GM12891 (cell line): ENCODE results near the gene RNLS.

Source experiments
- DNase-seq: peaks from one replicate; pipeline ENCODE4 v3.0.0; 2011; ENCODE audit warnings: low spot score; ENCODE audit not compliant: insufficient read length
- FAIRE-seq: peaks from 2 replicates; lab custom pipeline; 2011; peaks lifted over from hg19 to GRCh38; lab: Jason Lieb, UNC
- PAX5 ChIP-seq: IDR thresholded peaks from 2 replicates; pipeline ENCODE4 v1.6.1; 2011; ENCODE audit warnings: low read length, moderate library complexity, mild to moderate bottlenecking; ENCODE audit not compliant: insufficient read depth, severe bottlenecking
- POLR2A ChIP-seq: IDR thresholded peaks from 2 replicates; pipeline ENCODE4 v1.6.1; 2011; ENCODE audit warnings: low read depth, low read length, control low read depth
- POLR2AphosphoS5 ChIP-seq: IDR thresholded peaks from 2 replicates; pipeline ENCODE4 v1.6.1; 2011; ENCODE audit warnings: low read depth, low read length, control low read depth
- POU2F2 ChIP-seq: IDR thresholded peaks from 2 replicates; pipeline ENCODE4 v1.6.1; 2011; ENCODE audit warnings: low read depth, mild to moderate bottlenecking, control low read depth, low read length, moderate library complexity
- SPI1 ChIP-seq: IDR thresholded peaks from 2 replicates; pipeline ENCODE4 v1.6.1; 2011; ENCODE audit warnings: low read depth, low read length, control low read depth
- TAF1 ChIP-seq: IDR thresholded peaks from 2 replicates; pipeline ENCODE4 v1.6.1; 2011; ENCODE audit warnings: low read depth, low read length, control low read depth

RNLS gene

GRCh38 chr10:88273567-88273966 is 309.6 kb downstream of the RNLS start:
- FAIRE-seq: no peak
- peak; percentile 49; the same call in 1 of the 2 replicates for TF ChIP-seq SPI1
- no peak for TF ChIP-seq POU2F2

GRCh38 chr10:88271761-88272543 is 311.2 kb downstream of the RNLS start:
- TF ChIP-seq SPI1 (peak; percentile 78), PAX5 (no peak), POU2F2 (peak; percentile 7; the same call in 1 of the 2 replicates), POLR2A (no peak), POLR2AphosphoS5 (no peak; the same call in 1 of the 2 replicates), TAF1 (no peak)
- DNase-seq (no peak), FAIRE-seq (no peak)

More at GRCh38 chr10:88273567-88273966, 309.6 kb downstream of the RNLS start:
- DNase-seq: no peak

- peak; percentile 18 for DNase-seq
- TF ChIP-seq SPI1: peak; percentile 100
- TF ChIP-seq TAF1: 0 out of 2 replicates have a peak, but pooled peaks have one; percentile 45
- no peak; the same call in 1 of the 2 replicates for TF ChIP-seq POU2F2
- 0 out of 2 replicates have a peak, but pooled peaks have one; percentile 40 for TF ChIP-seq POLR2AphosphoS5
- no peak for TF ChIP-seq POLR2A
- TF ChIP-seq PAX5: peak; percentile 50
- FAIRE-seq: peak; percentile 95
Observed at GRCh38 chr10:88270871-88271713, 312.0 kb downstream of the RNLS start.

- DNase-seq (no peak), FAIRE-seq (peak; percentile 89)
- TF ChIP-seq POLR2AphosphoS5: no peak
- no peak for TF ChIP-seq PAX5
- TF ChIP-seq POU2F2: no peak
- no peak for TF ChIP-seq SPI1
- no peak for TF ChIP-seq POLR2A
- no peak for TF ChIP-seq TAF1
Observed at GRCh38 chr10:88270061-88270808, 312.9 kb downstream of the RNLS start.

GRCh38 chr10:88262591-88263234 is 320.4 kb downstream of the RNLS start:
- peak; percentile 66 for FAIRE-seq
- DNase-seq: no peak
- TF ChIP-seq SPI1: peak; percentile 80; the same call in 1 of the 2 replicates
- no peak for TF ChIP-seq POLR2A

- no peak for FAIRE-seq
- DNase-seq: no peak
- TF ChIP-seq POU2F2: no peak
Observed at GRCh38 chr10:88261152-88261551, 322.0 kb downstream of the RNLS start.

GRCh38 chr10:88260329-88261051 is 322.6 kb downstream of the RNLS start:
- FAIRE-seq: peak; percentile 56
- TF ChIP-seq PAX5 (peak; percentile 39), POU2F2 (0 out of 2 replicates have a peak, but pooled peaks have one; percentile 32), POLR2A (no peak)
- DNase-seq: no peak

- FAIRE-seq: peak; percentile 68
- no peak for DNase-seq
- TF ChIP-seq POLR2A (no peak), POU2F2 (no peak), PAX5 (no peak), TAF1 (no peak), POLR2AphosphoS5 (no peak), SPI1 (no peak)
Observed at GRCh38 chr10:88259381-88259780, 323.7 kb downstream of the RNLS start.

- no peak for FAIRE-seq
- DNase-seq: no peak
Observed at GRCh38 chr10:88256886-88257285, 326.2 kb downstream of the RNLS start.

More at GRCh38 chr10:88256886-88257285, 326.2 kb downstream of the RNLS start:
- TF ChIP-seq SPI1 (no peak), POLR2A (no peak), POLR2AphosphoS5 (no peak), POU2F2 (no peak), PAX5 (no peak), TAF1 (no peak)
